BLaER1 (cell line): ENCODE data around the gene DENND2D.

Experiments used
- H3K27ac ChIP-seq: shearing (Covaris generic); formaldehyde crosslinking; 2 replicates; pipeline ENCODE4 v1.8.1; 2022
- H3K27me3 ChIP-seq: shearing (Covaris generic); formaldehyde crosslinking; 2 replicates; pipeline ENCODE4 v1.8.1; 2022
- H3K36me3 ChIP-seq: shearing (Covaris generic); formaldehyde crosslinking; 2 replicates; pipeline ENCODE4 v1.8.1; 2022
- H3K4me1 ChIP-seq: shearing (Covaris generic); formaldehyde crosslinking; 2 replicates; pipeline ENCODE4 v1.8.1; 2022
- H3K4me2 ChIP-seq: shearing (Covaris generic); formaldehyde crosslinking; 2 replicates; pipeline ENCODE4 v1.8.1; 2022
- H3K4me3 ChIP-seq: shearing (Covaris generic); formaldehyde crosslinking; 2 replicates; pipeline ENCODE4 v1.8.1; 2022
- H3K9ac ChIP-seq: shearing (Covaris generic); formaldehyde crosslinking; 2 replicates; pipeline ENCODE4 v1.8.1; 2022
- H3K9me3 ChIP-seq: shearing (Covaris generic); formaldehyde crosslinking; 2 replicates; pipeline ENCODE4 v1.8.1; 2022
- H4K20me1 ChIP-seq: shearing (Covaris generic); formaldehyde crosslinking; 2 replicates; pipeline ENCODE4 v1.8.1; 2022
- Cebpa-rat ChIP-seq: shearing (Covaris generic); IDR thresholded peaks from 2 replicates; pipeline ENCODE4 v1.8.1; 2022

The DENND2D gene

GRCh38 chr1:111197598-111198284 lies 2.7 kb downstream of the DENND2D start:
- H3K4me3 ChIP-seq: no peak overlapping the region
- TF ChIP-seq Cebpa-rat: no peak

GRCh38 chr1:111196213-111196612 lies 4.2 kb downstream of the DENND2D start:
- TF ChIP-seq Cebpa-rat: no peak
- Histone ChIP-seq H3K4me1 (peaks cover 43% of the 10 kb centered on the region), H3K9ac (no peak overlapping the region), H4K20me1 (no peaks in the 10 kb centered on the region), H3K27ac (no peak overlapping the region), H3K4me2 (no peak overlapping the region), H3K36me3 (peaks cover 74% of the 10 kb centered on the region), H3K4me3 (no peak overlapping the region), H3K27me3 (no peaks in the 10 kb centered on the region), H3K9me3 (no peaks in the 10 kb centered on the region)

More at GRCh38 chr1:111197598-111198284, 2.7 kb downstream of the DENND2D start:
- no peaks in the 10 kb centered on the region for H3K9me3 ChIP-seq
- H3K4me1 ChIP-seq: peaks cover 54% of the 10 kb centered on the region
- H3K27ac ChIP-seq: 0 out of 2 replicates have a peak overlapping the region, but pooled peaks have one; percentile 19
- no peaks in the 10 kb centered on the region for H3K27me3 ChIP-seq
- no peak overlapping the region for H3K9ac ChIP-seq
- peaks cover 58% of the 10 kb centered on the region for H3K36me3 ChIP-seq
- no peaks in the 10 kb centered on the region for H4K20me1 ChIP-seq
- H3K4me2 ChIP-seq: peak overlapping the region; percentile 19; the same call in 1 of the 2 replicates

- no peak overlapping the region for H3K4me3 ChIP-seq
- peaks cover 78% of the 10 kb centered on the region for H3K36me3 ChIP-seq
- H4K20me1 ChIP-seq: no peaks in the 10 kb centered on the region
- H3K4me2 ChIP-seq: no peak overlapping the region
- no peak for TF ChIP-seq Cebpa-rat
- no peaks in the 10 kb centered on the region for H3K27me3 ChIP-seq
- no peaks in the 10 kb centered on the region for H3K9me3 ChIP-seq
- no peak overlapping the region for H3K27ac ChIP-seq
- peaks cover 32% of the 10 kb centered on the region for H3K4me1 ChIP-seq
- H3K9ac ChIP-seq: no peak overlapping the region
Measured at GRCh38 chr1:111195002-111195684, 5.3 kb downstream of the DENND2D start.

GRCh38 chr1:111193712-111194480 lies 6.5 kb downstream of the DENND2D start:
- Histone ChIP-seq H3K4me3 (no peak overlapping the region), H3K27me3 (no peaks in the 10 kb centered on the region), H3K36me3 (peaks cover 81% of the 10 kb centered on the region), H3K9me3 (no peaks in the 10 kb centered on the region), H4K20me1 (no peaks in the 10 kb centered on the region), H3K9ac (no peak overlapping the region), H3K27ac (no peak overlapping the region), H3K4me1 (peaks cover 20% of the 10 kb centered on the region), H3K4me2 (no peak overlapping the region)
- no peak for TF ChIP-seq Cebpa-rat

- Histone ChIP-seq H4K20me1 (no peaks in the 10 kb centered on the region), H3K4me2 (peak overlapping the region; percentile 19), H3K4me3 (no peak overlapping the region), H3K9me3 (no peaks in the 10 kb centered on the region), H3K36me3 (peaks cover 82% of the 10 kb centered on the region), H3K27ac (0 out of 2 replicates have a peak overlapping the region, but pooled peaks have one; percentile 43), H3K9ac (no peak overlapping the region), H3K4me1 (peaks cover 16% of the 10 kb centered on the region), H3K27me3 (no peaks in the 10 kb centered on the region)
- TF ChIP-seq Cebpa-rat: no peak
Measured at GRCh38 chr1:111192658-111193519, 7.6 kb downstream of the DENND2D start.

- Histone ChIP-seq H3K27me3 (no peaks in the 10 kb centered on the region), H3K9me3 (no peaks in the 10 kb centered on the region), H3K27ac (no peak overlapping the region), H3K4me1 (peaks cover 13% of the 10 kb centered on the region), H3K9ac (no peak overlapping the region), H3K4me3 (no peak overlapping the region), H3K4me2 (no peak overlapping the region), H4K20me1 (no peaks in the 10 kb centered on the region), H3K36me3 (peaks cover 83% of the 10 kb centered on the region)
- no peak for TF ChIP-seq Cebpa-rat
Measured at GRCh38 chr1:111192074-111192473, 8.4 kb downstream of the DENND2D start.

GRCh38 chr1:111191496-111191895 lies 8.9 kb downstream of the DENND2D start:
- Histone ChIP-seq H3K4me3 (no peak overlapping the region), H3K4me1 (peaks cover 13% of the 10 kb centered on the region), H3K36me3 (peaks cover 83% of the 10 kb centered on the region), H3K27me3 (no peaks in the 10 kb centered on the region), H3K4me2 (no peak overlapping the region), H4K20me1 (no peaks in the 10 kb centered on the region), H3K9me3 (no peaks in the 10 kb centered on the region), H3K27ac (no peak overlapping the region), H3K9ac (no peak overlapping the region)
- no peak for TF ChIP-seq Cebpa-rat

- Histone ChIP-seq H3K27ac (no peak overlapping the region), H3K4me1 (peaks cover 13% of the 10 kb centered on the region), H4K20me1 (no peaks in the 10 kb centered on the region), H3K4me3 (no peak overlapping the region), H3K27me3 (no peaks in the 10 kb centered on the region), H3K36me3 (peaks cover 83% of the 10 kb centered on the region), H3K4me2 (no peak overlapping the region), H3K9me3 (no peaks in the 10 kb centered on the region), H3K9ac (no peak overlapping the region)
- TF ChIP-seq Cebpa-rat: no peak
Measured at GRCh38 chr1:111190931-111191451, 9.5 kb downstream of the DENND2D start.

GRCh38 chr1:111184663-111185062 lies 15.8 kb downstream of the DENND2D start:
- Histone ChIP-seq H3K27me3 (no peaks in the 10 kb centered on the region), H3K4me3 (no peak overlapping the region), H3K27ac (no peak overlapping the region), H4K20me1 (no peaks in the 10 kb centered on the region), H3K4me1 (no peaks in the 10 kb centered on the region), H3K4me2 (no peak overlapping the region), H3K9me3 (no peaks in the 10 kb centered on the region), H3K9ac (no peak overlapping the region), H3K36me3 (peaks cover 76% of the 10 kb centered on the region)
- TF ChIP-seq Cebpa-rat: no peak
